K562 (cell line): ENCODE data around the gene LCE1F. TPM values are rescaled to one million over a fixed set of nuclear protein-coding genes. Genes with fewer than 3 reads are reported as not detected.

ENCODE experiments used
- ATAC-seq: fragments of 200-7000 bp; cut with Tn5 transposase; 3 replicates; pipeline ENCODE4 v1.9.1; 2020; ENCODE audit warnings: moderate library complexity
- BruUV-seq: library from RNA; stranded (reverse); fragments of 400-500 nt; replicated peaks from 2 replicates; lab custom pipeline; 2021; lab: Mats Ljungman, UMichigan
- CTCF ChIA-PET: fragments of 300-600 bp; formaldehyde crosslinking; extraction: SDS; loops from one replicate; lab custom pipeline; 2021; ENCODE audit warnings: low intra/inter-chr PET ratio; lab: Yijun Ruan, JAX
- POLR2A ChIA-PET: fragments of 300-600, 350-650 bp; sonication (Branson Sonifier 250); formaldehyde crosslinking; extraction: SDS; loops from one replicate; lab custom pipeline; 2021; ENCODE audit warnings: antibody characterized with exemption, inconsistent platforms; lab: Yijun Ruan, JAX
- DNase-seq, 4 experiments: peaks; one replicate each; pipeline versions ENCODE4 v3.0.0 to v3.0.0-alpha.2; 2011 to 2018; ENCODE audit warnings: low spot score in 3 of 4, mixed read lengths in 3 of 4; ENCODE audit errors: extremely low read depth in 1 of 4
- FAIRE-seq: peaks from 2 replicates; lab custom pipeline; 2011; peaks lifted over from hg19 to GRCh38; lab: Jason Lieb, UNC
- H2AFZ ChIP-seq: 2 replicates; pipeline ENCODE4 v1.6.0; 2011; ENCODE audit warnings: low read depth, low read length, control low read depth, inconsistent platforms
- H3K27ac ChIP-seq: fragments of 200-600 bp; 3 replicates; pipeline ENCODE4 v1.8.0; 2011; ENCODE audit warnings: low read depth, mild to moderate bottlenecking, control low read depth, inconsistent platforms, low read length, moderate library complexity, mixed read lengths; ENCODE audit errors: extremely low read depth
- H3K27me3 ChIP-seq, 2 experiments: fragments of 300-600 bp in 1 of 2; 2 replicates in 1 of 2; 3 replicates in 1 of 2; pipeline versions ENCODE4 v1.6.0 to v1.8.0; 2011; ENCODE audit warnings: inconsistent platforms in 2 of 2, low read length in 2 of 2, mild to moderate bottlenecking in 1 of 2, mixed read lengths in 1 of 2, moderate library complexity in 1 of 2; ENCODE audit not compliant: control insufficient read depth in 2 of 2, insufficient read depth in 2 of 2
- H3K36me3 ChIP-seq: fragments of 300-600 bp; 3 replicates; pipeline ENCODE4 v1.8.0; 2011; ENCODE audit warnings: mild to moderate bottlenecking, low read length, inconsistent platforms; ENCODE audit not compliant: control insufficient read depth, insufficient read depth
- H3K4me1 ChIP-seq, 2 experiments: fragments of 200-600 bp in 1 of 2; replicated peaks in 1 of 2; 2 replicates in 1 of 2; 3 replicates in 1 of 2; pipeline versions ENCODE4 v1.5.1 to v1.8.0; 2011; ENCODE audit warnings: inconsistent platforms in 2 of 2, low read length in 2 of 2, mild to moderate bottlenecking in 1 of 2, mixed read lengths in 1 of 2, moderate library complexity in 1 of 2; ENCODE audit not compliant: control insufficient read depth in 2 of 2, insufficient read depth in 2 of 2
- H3K4me2 ChIP-seq: 2 replicates; pipeline ENCODE4 v1.6.1; 2011; ENCODE audit warnings: low read length, control low read depth, inconsistent platforms, mixed read lengths; ENCODE audit not compliant: insufficient read depth
- H3K4me3 ChIP-seq: fragments of 200-600 bp; sonication (generic), shearing (Covaris generic); 2 replicates; pipeline ENCODE4 v1.5.1; 2016; ENCODE audit warnings: control low read depth, inconsistent platforms
- H3K79me2 ChIP-seq: fragments of 200-600 bp; 3 replicates; pipeline ENCODE4 v1.8.0; 2011; ENCODE audit warnings: low read length, inconsistent platforms; ENCODE audit not compliant: control insufficient read depth, insufficient read depth
- H3K9ac ChIP-seq, 2 experiments: 2 replicates each; pipeline versions ENCODE4 v1.6.0 to v1.6.1; 2011; ENCODE audit warnings: low read depth in 2 of 2, low read length in 2 of 2, control low read depth in 1 of 2, inconsistent platforms in 1 of 2, mild to moderate bottlenecking in 1 of 2, mixed read lengths in 1 of 2; ENCODE audit not compliant: insufficient read depth in 1 of 2
- H3K9me1 ChIP-seq: one replicate; pipeline ENCODE4 v1.6.0; 2011; ENCODE audit warnings: inconsistent platforms, mild to moderate bottlenecking, low read length, moderate library complexity; ENCODE audit not compliant: control insufficient read depth, insufficient read depth
- H3K9me3 ChIP-seq: replicated peaks from 2 replicates; pipeline ENCODE4 v1.5.1; 2011; ENCODE audit warnings: low read depth, low read length, inconsistent platforms; ENCODE audit not compliant: control insufficient read depth, insufficient read depth
- H4K20me1 ChIP-seq: replicated peaks from 2 replicates; pipeline ENCODE4 v1.6.1; 2011; ENCODE audit warnings: low read length, inconsistent platforms, mixed read lengths; ENCODE audit not compliant: control insufficient read depth, insufficient read depth
- BACH1 ChIP-seq: fragments of 200-800 bp; sonication (Bioruptor generic); IDR thresholded peaks from 2 replicates; pipeline ENCODE4 v1.6.1; 2016; ENCODE audit warnings: missing genetic modification characterization, missing compliant biosample characterization
- CBFB ChIP-seq: sonication (generic); formaldehyde crosslinking; IDR thresholded peaks from 2 replicates; pipeline ENCODE4 v1.4.0; 2020; ENCODE audit warnings: mild to moderate bottlenecking, missing genetic modification reagents
- CHCHD3 ChIP-seq: fragments of 250-450 bp; sonication (Bioruptor Pico); IDR thresholded peaks from 2 replicates; pipeline ENCODE4 v2.1.2; 2022; ENCODE audit warnings: mild to moderate bottlenecking
- CXXC5 ChIP-seq: fragments of 250-450 bp; sonication (Bioruptor Pico); IDR thresholded peaks from 2 replicates; pipeline ENCODE4 v1.8.0; 2022; ENCODE audit warnings: inconsistent platforms, mild to moderate bottlenecking, moderate library complexity
- DMBX1 ChIP-seq: fragments of 250-450 bp; sonication (Bioruptor Pico); IDR thresholded peaks from 2 replicates; pipeline ENCODE4 v1.8.0; 2022; ENCODE audit warnings: inconsistent platforms, mild to moderate bottlenecking, moderate library complexity, borderline replicate concordance
- ILK ChIP-seq: fragments of 450-650 bp; IDR thresholded peaks from 2 replicates; pipeline ENCODE4 v1.6.1; 2016; ENCODE audit warnings: missing genetic modification characterization, low read depth, mild to moderate bottlenecking, missing compliant biosample characterization, moderate library complexity, borderline replicate concordance
- SMARCA5 ChIP-seq: fragments of 450-650 bp; IDR thresholded peaks from 2 replicates; pipeline ENCODE4 v1.6.1; 2016
- TCFL5 ChIP-seq: fragments of 250-450 bp; sonication (Bioruptor Pico); conservative IDR thresholded peaks from 2 replicates; pipeline ENCODE4 v1.6.1; 2021; ENCODE audit warnings: mild to moderate bottlenecking, moderate library complexity, matching md5 sums
- ZNF124 ChIP-seq: sonication (generic); formaldehyde crosslinking; IDR thresholded peaks from 2 replicates; pipeline ENCODE4 v1.8.1; 2022; ENCODE audit warnings: missing genetic modification reagents
- ZNF175 ChIP-seq: fragments of 200-800 bp; sonication (Bioruptor generic); IDR thresholded peaks from 2 replicates; pipeline ENCODE4 v1.6.1; 2016; ENCODE audit warnings: low read depth, mild to moderate bottlenecking, missing genetic modification characterization, missing compliant biosample characterization
- ZNF586 ChIP-seq: fragments of 450-650 bp; formaldehyde crosslinking; conservative IDR thresholded peaks from 2 replicates; pipeline ENCODE4 v1.4.0; 2020; ENCODE audit warnings: mild to moderate bottlenecking, moderate library complexity
- ZNF75A ChIP-seq: fragments of 450-650 bp; formaldehyde crosslinking; IDR thresholded peaks from 2 replicates; pipeline ENCODE4 v1.4.0; 2020; ENCODE audit warnings: mild to moderate bottlenecking
- WGBS: fragments of 100-300 bp; shearing (Covaris generic); methylation state at CpG from one replicate; pipeline ENCODE4 v1.1.6; 2016; ENCODE audit warnings: low coverage, mixed read lengths; ENCODE audit not compliant: insufficient coverage; ENCODE audit errors: missing lambda C conversion rate; 5-methylcytosine and 5-hydroxymethylcytosine counted together
- in situ Hi-C: fragments of 300-500 bp; cut with MboI; formaldehyde crosslinking; loops from 4 replicates; pipeline ENCODE4 v1.15.0; 2018; ENCODE audit warnings: inconsistent platforms, mixed read lengths
- intact Hi-C: fragments of 100-400 bp; cut with micrococcal nuclease; formaldehyde crosslinking; loops from 2 replicates; pipeline ENCODE4 v1.14.2; 2022
- polyA plus RNA-seq, 8 experiments: library from polyadenylated mRNA; depleted of rRNA in 4 of 8; stranded (reverse) in 5 of 8; unstranded in 3 of 8; fragments of >200 nt; fragmentation: Nextera tagmentation in 2 of 8; fragmentation: Illumina TruSeq in 1 of 8; extraction: Ambion mirVana in 2 of 8; extraction: Trizol in 1 of 8; gene quantifications; 2 replicates each; pipeline versions ENCODE4 v1.2.1 to v1.2.3, GENCODE V29; 2011 to 2014; ENCODE audit warnings: inconsistent platforms in 1 of 8, missing spikeins in 1 of 8
- total RNA-seq, 7 experiments: library from RNA; depleted of rRNA in 6 of 7; stranded (reverse); fragments of >200 nt in 6 of 7; fragmentation: Illumina TruSeq in 2 of 7; extraction: Trizol in 2 of 7; gene quantifications; 2 replicates each; pipeline versions ENCODE4 v1.2.1 to v1.2.3, GENCODE V29; 2011 to 2021; ENCODE audit warnings: low replicate concordance in 1 of 7
- TF ChIP-seq, protein P1 (sequence below): sonication (generic); formaldehyde crosslinking; IDR thresholded peaks from 2 replicates; pipeline ENCODE4 v1.8.0; 2023; ENCODE audit warnings: missing genetic modification reagents, mild to moderate bottlenecking, borderline replicate concordance
- TF ChIP-seq, protein P2 (sequence below): fragments of 250-450 bp; sonication (Bioruptor Pico); IDR thresholded peaks from 2 replicates; pipeline ENCODE4 v1.4.0; 2020; ENCODE audit warnings: mild to moderate bottlenecking, moderate library complexity

The LCE1F gene
- total and polyA plus RNA-seq, 9 of the 15 experiments (the other 6 are each of a cell fraction or from before 2014, with no cell fraction given), result not detected

- TF ChIP-seq ZNF175 (CRISPR knock-in tag) (no peak), ILK (tag) (no peak), ZNF75A (CRISPR knock-in tag) (no peak)
- TF ChIP-seq, protein P1, sequence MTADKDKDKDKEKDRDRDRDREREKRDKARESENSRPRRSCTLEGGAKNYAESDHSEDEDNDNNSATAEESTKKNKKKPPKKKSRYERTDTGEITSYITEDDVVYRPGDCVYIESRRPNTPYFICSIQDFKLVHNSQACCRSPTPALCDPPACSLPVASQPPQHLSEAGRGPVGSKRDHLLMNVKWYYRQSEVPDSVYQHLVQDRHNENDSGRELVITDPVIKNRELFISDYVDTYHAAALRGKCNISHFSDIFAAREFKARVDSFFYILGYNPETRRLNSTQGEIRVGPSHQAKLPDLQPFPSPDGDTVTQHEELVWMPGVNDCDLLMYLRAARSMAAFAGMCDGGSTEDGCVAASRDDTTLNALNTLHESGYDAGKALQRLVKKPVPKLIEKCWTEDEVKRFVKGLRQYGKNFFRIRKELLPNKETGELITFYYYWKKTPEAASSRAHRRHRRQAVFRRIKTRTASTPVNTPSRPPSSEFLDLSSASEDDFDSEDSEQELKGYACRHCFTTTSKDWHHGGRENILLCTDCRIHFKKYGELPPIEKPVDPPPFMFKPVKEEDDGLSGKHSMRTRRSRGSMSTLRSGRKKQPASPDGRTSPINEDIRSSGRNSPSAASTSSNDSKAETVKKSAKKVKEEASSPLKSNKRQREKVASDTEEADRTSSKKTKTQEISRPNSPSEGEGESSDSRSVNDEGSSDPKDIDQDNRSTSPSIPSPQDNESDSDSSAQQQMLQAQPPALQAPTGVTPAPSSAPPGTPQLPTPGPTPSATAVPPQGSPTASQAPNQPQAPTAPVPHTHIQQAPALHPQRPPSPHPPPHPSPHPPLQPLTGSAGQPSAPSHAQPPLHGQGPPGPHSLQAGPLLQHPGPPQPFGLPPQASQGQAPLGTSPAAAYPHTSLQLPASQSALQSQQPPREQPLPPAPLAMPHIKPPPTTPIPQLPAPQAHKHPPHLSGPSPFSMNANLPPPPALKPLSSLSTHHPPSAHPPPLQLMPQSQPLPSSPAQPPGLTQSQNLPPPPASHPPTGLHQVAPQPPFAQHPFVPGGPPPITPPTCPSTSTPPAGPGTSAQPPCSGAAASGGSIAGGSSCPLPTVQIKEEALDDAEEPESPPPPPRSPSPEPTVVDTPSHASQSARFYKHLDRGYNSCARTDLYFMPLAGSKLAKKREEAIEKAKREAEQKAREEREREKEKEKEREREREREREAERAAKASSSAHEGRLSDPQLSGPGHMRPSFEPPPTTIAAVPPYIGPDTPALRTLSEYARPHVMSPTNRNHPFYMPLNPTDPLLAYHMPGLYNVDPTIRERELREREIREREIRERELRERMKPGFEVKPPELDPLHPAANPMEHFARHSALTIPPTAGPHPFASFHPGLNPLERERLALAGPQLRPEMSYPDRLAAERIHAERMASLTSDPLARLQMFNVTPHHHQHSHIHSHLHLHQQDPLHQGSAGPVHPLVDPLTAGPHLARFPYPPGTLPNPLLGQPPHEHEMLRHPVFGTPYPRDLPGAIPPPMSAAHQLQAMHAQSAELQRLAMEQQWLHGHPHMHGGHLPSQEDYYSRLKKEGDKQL, result no peak
Observed at GRCh38 chr1:152737997-152738396, 36.9 kb upstream of the LCE1F start (continued).

DNA sequence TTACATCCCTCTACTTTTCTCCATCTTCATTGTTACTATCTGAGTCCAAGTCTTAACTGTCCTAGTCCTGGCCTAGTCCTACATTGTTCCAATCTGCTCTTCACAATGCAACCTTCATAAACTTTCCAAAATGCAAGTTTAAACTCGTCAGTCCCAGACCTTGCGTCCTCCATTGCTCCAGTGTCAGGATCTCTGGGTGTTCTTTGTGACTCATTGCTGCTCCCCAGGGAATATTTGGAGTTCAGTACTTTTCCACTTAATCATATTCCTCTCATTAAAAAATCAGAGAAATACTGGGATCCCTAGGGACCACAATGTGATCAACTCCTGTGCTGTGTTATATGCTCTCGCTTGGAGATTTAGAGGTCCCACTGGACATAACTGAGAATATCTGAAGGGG lies 35.1 kb upstream of the LCE1F start:
- in situ Hi-C loops (no loop called here), intact Hi-C loops (loop anchor here (10.0 kb wide), 1 partner anchor 85 kb away; no protein-coding TSS in a partner anchor)
- Histone ChIP-seq H4K20me1 (no peaks in the 10 kb centered on the region), H3K4me1 (no peaks in the 10 kb centered on the region), H3K79me2 (no peaks in the 10 kb centered on the region), H2AFZ (no peak overlapping the region), H3K4me2 (no peak overlapping the region), H3K9me1 (no peaks in the 10 kb centered on the region), H3K9ac (no peak overlapping the region), H3K27me3 (no peaks in the 10 kb centered on the region), H3K4me3 (no peak overlapping the region), H3K36me3 (no peaks in the 10 kb centered on the region), H3K9me3 (no peaks in the 10 kb centered on the region), H3K27ac (no peak overlapping the region)
- DNase-seq (no peak), FAIRE-seq (no peak), ATAC-seq (no peak)
- POLR2A ChIA-PET, result no interaction called here
- CTCF ChIA-PET, result no interaction called here
- 0% methylated on average over 3 of the region's 3 CpGs for WGBS
- no TSS peak for BruUV-seq
- no peak for TF ChIP-seq ZNF124
- no peak for TF ChIP-seq CBFB (CRISPR knock-in tag)
- no peak for TF ChIP-seq ZNF586 (CRISPR knock-in tag)
- no peak for TF ChIP-seq CXXC5
- TF ChIP-seq SMARCA5, result no peak
- no peak for TF ChIP-seq BACH1 (tag)
- no peak for TF ChIP-seq TCFL5
- no peak for TF ChIP-seq CHCHD3
- TF ChIP-seq, protein P2, sequence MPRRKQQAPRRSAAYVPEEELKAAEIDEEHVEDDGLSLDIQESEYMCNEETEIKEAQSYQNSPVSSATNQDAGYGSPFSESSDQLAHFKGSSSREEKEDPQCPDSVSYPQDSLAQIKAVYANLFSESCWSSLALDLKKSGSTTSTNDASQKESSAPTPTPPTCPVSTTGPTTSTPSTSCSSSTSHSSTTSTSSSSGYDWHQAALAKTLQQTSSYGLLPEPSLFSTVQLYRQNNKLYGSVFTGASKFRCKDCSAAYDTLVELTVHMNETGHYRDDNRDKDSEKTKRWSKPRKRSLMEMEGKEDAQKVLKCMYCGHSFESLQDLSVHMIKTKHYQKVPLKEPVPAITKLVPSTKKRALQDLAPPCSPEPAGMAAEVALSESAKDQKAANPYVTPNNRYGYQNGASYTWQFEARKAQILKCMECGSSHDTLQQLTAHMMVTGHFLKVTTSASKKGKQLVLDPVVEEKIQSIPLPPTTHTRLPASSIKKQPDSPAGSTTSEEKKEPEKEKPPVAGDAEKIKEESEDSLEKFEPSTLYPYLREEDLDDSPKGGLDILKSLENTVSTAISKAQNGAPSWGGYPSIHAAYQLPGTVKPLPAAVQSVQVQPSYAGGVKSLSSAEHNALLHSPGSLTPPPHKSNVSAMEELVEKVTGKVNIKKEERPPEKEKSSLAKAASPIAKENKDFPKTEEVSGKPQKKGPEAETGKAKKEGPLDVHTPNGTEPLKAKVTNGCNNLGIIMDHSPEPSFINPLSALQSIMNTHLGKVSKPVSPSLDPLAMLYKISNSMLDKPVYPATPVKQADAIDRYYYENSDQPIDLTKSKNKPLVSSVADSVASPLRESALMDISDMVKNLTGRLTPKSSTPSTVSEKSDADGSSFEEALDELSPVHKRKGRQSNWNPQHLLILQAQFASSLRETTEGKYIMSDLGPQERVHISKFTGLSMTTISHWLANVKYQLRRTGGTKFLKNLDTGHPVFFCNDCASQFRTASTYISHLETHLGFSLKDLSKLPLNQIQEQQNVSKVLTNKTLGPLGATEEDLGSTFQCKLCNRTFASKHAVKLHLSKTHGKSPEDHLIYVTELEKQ, result no peak
- TF ChIP-seq DMBX1 (CRISPR knock-in tag), result no peak
